ENCODE data around the gene ARRB2. TPM values are rescaled to one million over a fixed set of nuclear protein-coding genes. Genes with fewer than 3 reads are reported as not detected.

Gene ARRB2
- total and polyA plus RNA-seq, 2 experiments from 2014 or later: 37.3 to 45.0 TPM

GRCh38 chr17:4711661-4712181, 1.3 kb downstream of the ARRB2 start:
- peaks cover 8% of the 10 kb centered on the region; the same call in 1 of the 2 replicates for H3F3A ChIP-seq (replicated peaks; ENCODE audit: low read depth)
- H3K4me3 Mint-ChIP-seq: peak overlapping the region; percentile 77
- peaks cover 14% of the 10 kb centered on the region for H3K36me3 Mint-ChIP-seq (ENCODE audit: low read depth)
- peak overlapping the region; percentile 100 for H3K4me2 ChIP-seq
- no peaks in the 10 kb centered on the region; the same call in 1 of the 2 replicates for H3K36me3 ChIP-seq (ENCODE audit: insufficient read depth)
- H3K9me2 ChIP-seq (ENCODE audit: insufficient read depth): no peaks in the 10 kb centered on the region
- peaks cover 13% of the 10 kb centered on the region; the same call in 2 of the 3 replicates for H3K4me1 Mint-ChIP-seq
- H2AFZ ChIP-seq: no peak overlapping the region
- no peak overlapping the region for H3K27ac ChIP-seq (ENCODE audit: low read depth)
- ATAC-seq: no peak
- peaks cover 27% of the 10 kb centered on the region for H3K79me2 ChIP-seq (replicated peaks; ENCODE audit: insufficient read depth)
- DNase-seq (ENCODE audit: low spot score): no peak
- peaks cover 10% of the 10 kb centered on the region; the same call in 2 of the 3 replicates for H3K9me3 Mint-ChIP-seq
- peaks cover 17% of the 10 kb centered on the region for H3K27me3 Mint-ChIP-seq (ENCODE audit: insufficient read depth, low read depth, poor library complexity)
- H3K4me3 ChIP-seq: peak overlapping the region; percentile 76
- no peaks in the 10 kb centered on the region; the same call in 1 of the 2 replicates for H4K20me1 ChIP-seq (replicated peaks; ENCODE audit: insufficient read depth)
- no peak overlapping the region for H3K27ac Mint-ChIP-seq
- no peaks in the 10 kb centered on the region for H3K27me3 ChIP-seq (ENCODE audit: insufficient read depth)
- no peak for TF ChIP-seq CREB1 (CRISPR knock-in tag; IDR thresholded peaks at IDR 0.05; ENCODE audit: low read depth)
- TF ChIP-seq, protein P1, sequence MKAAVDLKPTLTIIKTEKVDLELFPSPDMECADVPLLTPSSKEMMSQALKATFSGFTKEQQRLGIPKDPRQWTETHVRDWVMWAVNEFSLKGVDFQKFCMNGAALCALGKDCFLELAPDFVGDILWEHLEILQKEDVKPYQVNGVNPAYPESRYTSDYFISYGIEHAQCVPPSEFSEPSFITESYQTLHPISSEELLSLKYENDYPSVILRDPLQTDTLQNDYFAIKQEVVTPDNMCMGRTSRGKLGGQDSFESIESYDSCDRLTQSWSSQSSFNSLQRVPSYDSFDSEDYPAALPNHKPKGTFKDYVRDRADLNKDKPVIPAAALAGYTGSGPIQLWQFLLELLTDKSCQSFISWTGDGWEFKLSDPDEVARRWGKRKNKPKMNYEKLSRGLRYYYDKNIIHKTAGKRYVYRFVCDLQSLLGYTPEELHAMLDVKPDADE (IDR thresholded peaks at IDR 0.05): no peak
- no peak for TF ChIP-seq ZNF331 (CRISPR knock-in tag; IDR thresholded peaks at IDR 0.05; ENCODE audit: low read depth)
- TF ChIP-seq NANOG (IDR thresholded peaks at IDR 0.05; ENCODE audit: borderline replicate concordance): no peak
- no peak for TF ChIP-seq REST (IDR thresholded peaks at IDR 0.05; ENCODE audit: unreplicated experiment)
- H3K4me1 ChIP-seq (ENCODE audit: insufficient read depth): peaks cover 11% of the 10 kb centered on the region

DNA sequence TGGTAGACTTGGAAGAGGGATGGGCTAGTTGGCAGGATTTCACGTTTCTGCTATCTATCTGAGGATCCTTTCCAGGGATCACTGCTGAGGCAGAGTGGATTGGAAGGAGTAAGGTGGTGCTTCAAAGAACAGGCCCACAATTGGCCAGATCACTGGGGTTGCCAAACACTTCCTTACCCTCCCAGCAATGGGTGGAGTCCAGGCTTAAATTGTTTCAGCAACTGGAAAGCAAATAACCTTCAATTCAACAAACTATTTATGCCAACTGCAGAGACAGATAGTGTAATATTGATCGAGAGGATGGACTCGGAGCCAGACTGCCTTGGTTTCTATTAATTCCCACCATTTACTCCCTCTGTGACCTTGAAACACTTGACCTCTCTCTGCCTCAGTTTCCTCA, 2.1 kb downstream of the ARRB2 start:
- no peak overlapping the region for H3K4me2 ChIP-seq
- H2AFZ ChIP-seq: no peak overlapping the region
- H3K27ac Mint-ChIP-seq: no peak overlapping the region
- peaks cover 8% of the 10 kb centered on the region; the same call in 1 of the 2 replicates for H3F3A ChIP-seq (replicated peaks; ENCODE audit: low read depth)
- H3K4me1 ChIP-seq (ENCODE audit: insufficient read depth): peaks cover 11% of the 10 kb centered on the region
- H3K79me2 ChIP-seq (replicated peaks; ENCODE audit: insufficient read depth): peaks cover 27% of the 10 kb centered on the region
- no peak overlapping the region for H3K4me3 ChIP-seq
- H3K9me3 Mint-ChIP-seq: peaks cover 10% of the 10 kb centered on the region; the same call in 2 of the 3 replicates
- H3K4me3 Mint-ChIP-seq: no peak overlapping the region
- DNase-seq (ENCODE audit: low spot score): no peak
- ATAC-seq: no peak
- no peaks in the 10 kb centered on the region; the same call in 1 of the 2 replicates for H3K36me3 ChIP-seq (ENCODE audit: insufficient read depth)
- no peak overlapping the region for H3K27ac ChIP-seq (ENCODE audit: low read depth)
- no peaks in the 10 kb centered on the region; the same call in 1 of the 2 replicates for H4K20me1 ChIP-seq (replicated peaks; ENCODE audit: insufficient read depth)
- peaks cover 17% of the 10 kb centered on the region for H3K27me3 Mint-ChIP-seq (ENCODE audit: insufficient read depth, low read depth, poor library complexity)
- H3K9me2 ChIP-seq (ENCODE audit: insufficient read depth): no peaks in the 10 kb centered on the region
- H3K4me1 Mint-ChIP-seq: peaks cover 13% of the 10 kb centered on the region; the same call in 2 of the 3 replicates
- H3K27me3 ChIP-seq (ENCODE audit: insufficient read depth): no peaks in the 10 kb centered on the region
- peaks cover 22% of the 10 kb centered on the region for H3K36me3 Mint-ChIP-seq (ENCODE audit: low read depth)
- TF ChIP-seq JUNB (IDR thresholded peaks at IDR 0.05; ENCODE audit: unreplicated experiment) (no peak), CREB1 (CRISPR knock-in tag; IDR thresholded peaks at IDR 0.05; ENCODE audit: low read depth) (no peak)
- TF ChIP-seq, protein P2, sequence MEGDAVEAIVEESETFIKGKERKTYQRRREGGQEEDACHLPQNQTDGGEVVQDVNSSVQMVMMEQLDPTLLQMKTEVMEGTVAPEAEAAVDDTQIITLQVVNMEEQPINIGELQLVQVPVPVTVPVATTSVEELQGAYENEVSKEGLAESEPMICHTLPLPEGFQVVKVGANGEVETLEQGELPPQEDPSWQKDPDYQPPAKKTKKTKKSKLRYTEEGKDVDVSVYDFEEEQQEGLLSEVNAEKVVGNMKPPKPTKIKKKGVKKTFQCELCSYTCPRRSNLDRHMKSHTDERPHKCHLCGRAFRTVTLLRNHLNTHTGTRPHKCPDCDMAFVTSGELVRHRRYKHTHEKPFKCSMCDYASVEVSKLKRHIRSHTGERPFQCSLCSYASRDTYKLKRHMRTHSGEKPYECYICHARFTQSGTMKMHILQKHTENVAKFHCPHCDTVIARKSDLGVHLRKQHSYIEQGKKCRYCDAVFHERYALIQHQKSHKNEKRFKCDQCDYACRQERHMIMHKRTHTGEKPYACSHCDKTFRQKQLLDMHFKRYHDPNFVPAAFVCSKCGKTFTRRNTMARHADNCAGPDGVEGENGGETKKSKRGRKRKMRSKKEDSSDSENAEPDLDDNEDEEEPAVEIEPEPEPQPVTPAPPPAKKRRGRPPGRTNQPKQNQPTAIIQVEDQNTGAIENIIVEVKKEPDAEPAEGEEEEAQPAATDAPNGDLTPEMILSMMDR (conservative IDR thresholded peaks at IDR 0.05; ENCODE audit: low read depth in 2 of 2): no peak
- TF ChIP-seq, protein P3, sequence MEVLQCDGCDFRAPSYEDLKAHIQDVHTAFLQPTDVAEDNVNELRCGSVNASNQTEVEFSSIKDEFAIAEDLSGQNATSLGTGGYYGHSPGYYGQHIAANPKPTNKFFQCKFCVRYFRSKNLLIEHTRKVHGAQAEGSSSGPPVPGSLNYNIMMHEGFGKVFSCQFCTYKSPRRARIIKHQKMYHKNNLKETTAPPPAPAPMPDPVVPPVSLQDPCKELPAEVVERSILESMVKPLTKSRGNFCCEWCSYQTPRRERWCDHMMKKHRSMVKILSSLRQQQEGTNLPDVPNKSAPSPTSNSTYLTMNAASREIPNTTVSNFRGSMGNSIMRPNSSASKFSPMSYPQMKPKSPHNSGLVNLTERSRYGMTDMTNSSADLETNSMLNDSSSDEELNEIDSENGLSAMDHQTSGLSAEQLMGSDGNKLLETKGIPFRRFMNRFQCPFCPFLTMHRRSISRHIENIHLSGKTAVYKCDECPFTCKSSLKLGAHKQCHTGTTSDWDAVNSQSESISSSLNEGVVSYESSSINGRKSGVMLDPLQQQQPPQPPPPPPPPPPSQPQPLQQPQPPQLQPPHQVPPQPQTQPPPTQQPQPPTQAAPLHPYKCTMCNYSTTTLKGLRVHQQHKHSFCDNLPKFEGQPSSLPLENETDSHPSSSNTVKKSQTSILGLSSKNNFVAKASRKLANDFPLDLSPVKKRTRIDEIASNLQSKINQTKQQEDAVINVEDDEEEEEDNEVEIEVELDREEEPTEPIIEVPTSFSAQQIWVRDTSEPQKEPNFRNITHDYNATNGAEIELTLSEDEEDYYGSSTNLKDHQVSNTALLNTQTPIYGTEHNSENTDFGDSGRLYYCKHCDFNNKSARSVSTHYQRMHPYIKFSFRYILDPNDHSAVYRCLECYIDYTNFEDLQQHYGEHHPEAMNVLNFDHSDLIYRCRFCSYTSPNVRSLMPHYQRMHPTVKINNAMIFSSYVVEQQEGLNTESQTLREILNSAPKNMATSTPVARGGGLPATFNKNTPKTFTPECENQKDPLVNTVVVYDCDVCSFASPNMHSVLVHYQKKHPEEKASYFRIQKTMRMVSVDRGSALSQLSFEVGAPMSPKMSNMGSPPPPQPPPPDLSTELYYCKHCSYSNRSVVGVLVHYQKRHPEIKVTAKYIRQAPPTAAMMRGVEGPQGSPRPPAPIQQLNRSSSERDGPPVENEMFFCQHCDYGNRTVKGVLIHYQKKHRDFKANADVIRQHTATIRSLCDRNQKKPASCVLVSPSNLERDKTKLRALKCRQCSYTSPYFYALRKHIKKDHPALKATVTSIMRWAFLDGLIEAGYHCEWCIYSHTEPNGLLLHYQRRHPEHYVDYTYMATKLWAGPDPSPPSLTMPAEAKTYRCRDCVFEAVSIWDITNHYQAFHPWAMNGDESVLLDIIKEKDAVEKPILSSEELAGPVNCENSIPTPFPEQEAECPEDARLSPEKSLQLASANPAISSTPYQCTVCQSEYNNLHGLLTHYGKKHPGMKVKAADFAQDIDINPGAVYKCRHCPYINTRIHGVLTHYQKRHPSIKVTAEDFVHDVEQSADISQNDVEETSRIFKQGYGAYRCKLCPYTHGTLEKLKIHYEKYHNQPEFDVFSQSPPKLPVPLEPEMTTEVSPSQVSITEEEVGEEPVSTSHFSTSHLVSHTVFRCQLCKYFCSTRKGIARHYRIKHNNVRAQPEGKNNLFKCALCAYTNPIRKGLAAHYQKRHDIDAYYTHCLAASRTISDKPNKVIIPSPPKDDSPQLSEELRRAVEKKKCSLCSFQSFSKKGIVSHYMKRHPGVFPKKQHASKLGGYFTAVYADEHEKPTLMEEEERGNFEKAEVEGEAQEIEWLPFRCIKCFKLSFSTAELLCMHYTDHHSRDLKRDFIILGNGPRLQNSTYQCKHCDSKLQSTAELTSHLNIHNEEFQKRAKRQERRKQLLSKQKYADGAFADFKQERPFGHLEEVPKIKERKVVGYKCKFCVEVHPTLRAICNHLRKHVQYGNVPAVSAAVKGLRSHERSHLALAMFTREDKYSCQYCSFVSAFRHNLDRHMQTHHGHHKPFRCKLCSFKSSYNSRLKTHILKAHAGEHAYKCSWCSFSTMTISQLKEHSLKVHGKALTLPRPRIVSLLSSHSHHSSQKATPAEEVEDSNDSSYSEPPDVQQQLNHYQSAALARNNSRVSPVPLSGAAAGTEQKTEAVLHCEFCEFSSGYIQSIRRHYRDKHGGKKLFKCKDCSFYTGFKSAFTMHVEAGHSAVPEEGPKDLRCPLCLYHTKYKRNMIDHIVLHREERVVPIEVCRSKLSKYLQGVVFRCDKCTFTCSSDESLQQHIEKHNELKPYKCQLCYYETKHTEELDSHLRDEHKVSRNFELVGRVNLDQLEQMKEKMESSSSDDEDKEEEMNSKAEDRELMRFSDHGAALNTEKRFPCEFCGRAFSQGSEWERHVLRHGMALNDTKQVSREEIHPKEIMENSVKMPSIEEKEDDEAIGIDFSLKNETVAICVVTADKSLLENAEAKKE (CRISPR knock-in tag; IDR thresholded peaks at IDR 0.05): no peak
